Subcutaneous preadipocyte (primary cell): ENCODE data around the gene OR13C2. TPM values are rescaled to one million over a fixed set of nuclear protein-coding genes. Genes with fewer than 3 reads are reported as not detected.

Source experiments
- total RNA-seq: library from RNA; depleted of rRNA; stranded (reverse); fragments of >200 nt; gene quantifications from 2 replicates; pipeline ENCODE4 v1.2.3, GENCODE V29; 2012

The OR13C2 gene, protein sequence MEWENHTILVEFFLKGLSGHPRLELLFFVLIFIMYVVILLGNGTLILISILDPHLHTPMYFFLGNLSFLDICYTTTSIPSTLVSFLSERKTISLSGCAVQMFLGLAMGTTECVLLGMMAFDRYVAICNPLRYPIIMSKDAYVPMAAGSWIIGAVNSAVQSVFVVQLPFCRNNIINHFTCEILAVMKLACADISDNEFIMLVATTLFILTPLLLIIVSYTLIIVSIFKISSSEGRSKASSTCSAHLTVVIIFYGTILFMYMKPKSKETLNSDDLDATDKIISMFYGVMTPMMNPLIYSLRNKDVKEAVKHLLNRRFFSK
- total RNA-seq, result not detected in 2 replicates

DNA sequence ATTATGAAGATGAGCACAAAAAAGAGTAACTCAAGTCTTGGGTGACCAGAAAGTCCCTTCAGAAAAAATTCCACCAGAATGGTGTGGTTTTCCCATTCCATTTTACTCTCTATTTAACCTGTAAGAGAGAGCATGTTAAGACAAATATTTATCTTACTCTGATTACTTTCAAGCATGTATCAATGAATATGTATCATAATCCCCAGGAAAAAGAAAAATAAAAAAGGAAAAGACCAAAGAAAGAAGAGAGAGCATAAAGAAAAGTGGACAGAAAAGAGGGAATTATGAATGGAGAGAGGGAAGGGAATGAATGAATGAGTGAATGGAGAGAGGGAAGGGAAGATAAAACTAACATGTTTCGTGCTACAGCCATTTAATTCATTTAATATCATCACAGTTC, at the start of gene OR13C2:
TSS of gene OR13C2 (minus strand) at position 101 of the 400 bp plus-strand sequence. CDS start at position 101, 0 bp downstream.

DNA sequence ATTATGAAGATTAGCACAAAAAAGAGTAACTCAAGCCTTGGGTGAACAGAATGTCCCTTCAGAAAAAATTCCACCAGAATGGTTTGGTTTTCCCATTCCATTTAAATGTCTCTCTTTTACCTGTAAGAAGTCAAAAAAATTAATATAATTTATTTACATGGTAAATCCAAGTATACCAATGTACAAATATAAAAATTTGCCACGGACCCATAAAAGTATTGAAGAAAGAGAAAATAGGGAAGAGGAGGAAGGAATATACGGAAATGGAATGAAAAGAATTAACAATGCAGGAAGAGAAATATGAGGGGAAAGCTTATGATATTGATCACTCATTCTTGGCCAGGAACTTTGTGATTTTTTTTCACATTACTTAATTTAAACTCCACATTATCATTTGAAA, 12.7 kb upstream of the OR13C2 start, which contains the start of gene OR13C9:
TSS of gene OR13C9 (minus strand) at position 101 of the 400 bp plus-strand sequence. CDS start at position 101, 0 bp downstream.

GRCh38 chr9:104599313-104599712, 6.1 kb downstream of the OR13C2 start, which contains the start of gene OR13C5:
Gene OR13C5 (minus strand): TSS chr9:104599413. CDS start chr9:104599413, 0 bp downstream.

DNA sequence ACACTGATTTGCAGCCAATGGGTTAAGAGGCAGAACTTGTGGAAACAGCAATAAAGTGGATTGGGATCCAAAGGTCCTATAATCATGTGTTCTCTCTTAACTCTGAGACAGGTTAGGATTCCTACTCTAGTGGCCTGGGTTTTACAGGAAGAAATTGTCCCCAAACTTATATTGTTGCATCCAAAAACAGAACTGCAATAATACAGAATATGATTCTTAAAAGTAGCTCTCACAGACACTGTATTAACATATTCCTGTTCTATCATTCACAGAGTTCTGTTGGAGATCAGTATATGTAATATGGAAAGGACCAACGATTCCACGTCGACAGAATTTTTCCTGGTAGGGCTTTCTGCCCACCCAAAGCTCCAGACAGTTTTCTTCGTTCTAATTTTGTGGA, 36.6 kb downstream of the OR13C2 start, which contains the start of gene OR13C8:
TSS of gene OR13C8 (plus strand) at position 301 of the 400 bp plus-strand sequence. CDS start at position 301, 0 bp downstream.

Other genes starting within 250 kb of the OR13C2 start
- gene OR13F1, start 101.4 kb downstream of the OR13C2 start, total RNA-seq, result not detected in 2 replicates
- not detected in 2 replicates for gene OR13C4, start 78.4 kb downstream of the OR13C2 start, total RNA-seq
- gene OR13C3, start 68.8 kb downstream of the OR13C2 start, total RNA-seq, result not detected in 2 replicates
- gene OR13C8, start 36.5 kb downstream of the OR13C2 start, total RNA-seq, result not detected in 2 replicates
- gene OR13C5, start 6.2 kb downstream of the OR13C2 start, total RNA-seq, result not detected in 2 replicates
- gene OR13C9, start 12.6 kb upstream of the OR13C2 start, total RNA-seq, result not detected in 2 replicates
- gene OR13D1, start 88.9 kb upstream of the OR13C2 start, total RNA-seq, result not detected in 2 replicates
- gene NIPSNAP3A, start 142.1 kb upstream of the OR13C2 start, total RNA-seq, result 18.2 and 19.1 TPM in 2 replicates
- 0.39 and 0.73 TPM in 2 replicates for gene NIPSNAP3B, start 158.5 kb upstream of the OR13C2 start, total RNA-seq